ENCODE measurements around the gene UQCRC2.
A peak's percentile ranks its signal among the peaks of the same experiment; 100 is the strongest.
"Not testable (repeated sequence)": the region's sequence is repeated elsewhere in the genome, so short reads cannot be mapped to it uniquely, and the experiment has no call there.

The UQCRC2 gene

DNA sequence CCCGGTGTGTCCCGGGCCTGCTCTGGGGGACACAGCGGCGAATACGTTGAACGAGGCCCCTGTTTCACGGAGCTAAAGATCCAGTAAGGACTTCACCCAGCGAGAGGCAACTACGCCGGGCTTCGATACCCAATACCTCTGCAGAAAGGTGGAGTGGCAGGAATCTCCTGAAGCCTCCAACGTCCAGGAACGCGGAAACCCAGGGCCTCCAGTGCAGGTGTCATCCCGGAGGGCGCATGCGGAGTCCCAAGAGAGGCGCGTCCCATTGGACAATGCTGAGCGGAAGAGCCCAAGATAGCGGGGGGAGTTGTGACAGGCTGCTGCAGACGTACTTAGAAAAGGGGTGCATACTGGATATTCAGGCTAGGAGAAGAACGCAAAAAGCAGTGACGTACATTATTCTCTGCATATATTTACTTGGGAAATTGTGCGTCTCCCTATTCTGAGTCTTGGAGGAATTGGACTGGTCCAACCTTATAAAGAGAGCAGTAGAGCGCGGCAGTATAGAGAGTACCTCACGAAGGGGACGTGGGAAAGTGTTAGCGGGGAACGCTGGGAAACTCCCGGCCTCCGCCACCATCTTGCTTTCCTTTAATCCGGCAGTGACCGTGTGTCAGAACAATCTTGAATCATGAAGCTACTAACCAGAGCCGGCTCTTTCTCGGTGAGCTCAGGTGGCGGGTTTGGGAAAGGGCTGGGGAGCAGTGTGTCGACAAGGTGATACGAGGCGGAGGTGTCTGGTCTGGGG lies at the start of gene UQCRC2:
Gene UQCRC2 (plus strand): TSS at position 569 of the 748 bp plus-strand sequence. CDS start 63 bp downstream, at position 632.
- peak; percentile 74 to 99 for DNase-seq

DNA sequence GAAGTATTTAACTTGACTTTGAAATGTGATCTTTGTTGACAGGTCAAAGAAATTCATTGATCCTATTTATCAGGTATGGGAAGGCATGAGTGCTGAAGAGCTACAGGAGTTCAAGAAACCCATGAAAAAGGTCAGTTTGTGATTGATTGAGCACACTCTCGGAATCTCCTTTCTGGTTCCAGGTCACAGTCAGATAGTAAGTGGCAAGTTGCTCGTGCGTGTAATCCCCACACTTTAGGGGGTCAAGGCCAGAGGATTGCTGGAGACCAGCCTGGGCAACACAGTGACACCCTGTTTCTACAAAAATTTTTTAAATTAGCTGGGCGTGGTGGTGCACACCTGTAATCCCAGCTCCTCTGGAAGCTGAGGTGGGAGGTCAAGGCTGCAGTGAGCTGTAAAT lies 20.5 kb upstream of the UQCRC2 start:
- DNase-seq: not testable (repeated sequence)

DNA sequence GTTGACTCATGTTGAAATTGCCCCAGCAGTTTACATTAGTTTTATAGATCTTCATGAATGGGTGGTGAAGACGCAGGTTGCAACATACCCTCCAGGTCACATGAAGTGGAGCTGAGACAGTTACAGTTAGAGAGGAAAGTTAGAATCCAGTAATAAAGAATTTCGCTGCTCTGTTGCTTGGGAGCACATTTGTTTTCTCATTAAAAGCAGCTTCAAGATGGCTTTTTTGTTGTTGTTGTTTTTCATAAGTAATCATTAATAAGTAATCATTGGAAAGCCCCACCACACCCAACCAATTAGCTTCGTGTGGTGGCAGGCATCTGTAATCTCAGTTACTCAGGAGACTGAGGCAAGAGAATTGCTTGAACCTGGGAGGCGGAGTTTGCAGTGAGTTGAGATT lies 19.8 kb upstream of the UQCRC2 start:
- not testable (repeated sequence) for DNase-seq

DNA sequence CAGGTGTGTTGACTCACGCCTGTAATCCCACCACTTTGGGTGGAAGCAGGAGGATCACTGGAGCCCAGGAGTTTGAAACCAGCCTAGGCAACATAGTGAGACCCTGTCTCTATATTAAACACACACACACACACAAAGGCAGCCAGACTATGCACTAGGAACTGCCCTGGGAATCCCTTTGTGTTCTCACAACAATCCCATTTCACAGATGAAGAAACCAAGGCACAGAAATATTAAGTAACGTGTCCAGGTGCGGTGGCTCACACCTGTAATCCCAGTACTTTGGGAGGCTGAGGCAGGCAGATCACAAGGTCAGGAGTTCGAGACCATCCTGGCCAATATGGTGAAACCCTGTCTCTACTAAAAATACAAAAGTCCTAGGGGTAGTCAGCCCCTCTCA lies 19.4 kb upstream of the UQCRC2 start:
- not testable (repeated sequence) for DNase-seq

DNA sequence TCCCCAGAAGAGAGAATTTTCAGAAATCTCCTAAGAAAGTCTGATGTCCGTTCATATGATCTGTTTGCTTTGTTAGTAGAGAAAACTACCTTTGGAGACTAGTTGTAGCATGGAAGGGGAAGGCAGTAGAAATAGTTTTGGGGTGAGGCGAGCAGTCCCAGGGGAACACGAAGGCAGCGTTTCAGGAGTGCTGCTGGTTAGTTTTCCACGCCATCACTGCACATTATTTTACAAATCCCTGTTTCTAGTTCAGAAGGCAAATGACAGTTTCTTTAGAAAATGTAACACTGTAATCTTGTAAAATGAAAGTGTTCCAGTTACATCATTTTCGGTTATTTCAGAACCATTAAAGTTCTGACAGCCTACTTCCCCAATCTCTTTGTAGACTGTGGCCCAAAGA lies 16.9 kb upstream of the UQCRC2 start:
- DNase-seq: not testable (repeated sequence)

DNA sequence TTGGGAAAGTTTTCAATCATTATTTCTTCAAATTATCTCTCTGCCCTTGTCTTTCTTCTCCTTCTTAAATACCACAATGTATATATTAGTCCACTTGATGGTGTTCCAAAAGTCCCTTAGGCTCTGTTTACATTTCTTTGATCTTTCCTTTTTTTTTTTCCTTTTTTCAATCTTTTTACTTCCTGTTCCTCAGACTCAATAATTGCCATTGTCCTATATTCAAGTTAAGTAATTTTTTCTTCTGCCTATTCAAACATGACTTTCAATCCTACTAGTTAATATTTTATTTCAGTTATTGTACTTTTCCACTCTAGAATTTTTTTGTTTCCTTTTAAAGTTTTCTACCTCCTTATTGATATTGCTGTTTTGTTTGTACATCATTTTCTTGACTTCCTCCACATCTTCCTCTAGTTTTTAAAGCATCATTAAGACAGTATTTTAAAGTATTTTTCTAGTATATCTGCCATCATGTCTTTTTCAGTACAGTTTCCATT lies 15.8 kb upstream of the UQCRC2 start:
- DNase-seq: no peak

DNA sequence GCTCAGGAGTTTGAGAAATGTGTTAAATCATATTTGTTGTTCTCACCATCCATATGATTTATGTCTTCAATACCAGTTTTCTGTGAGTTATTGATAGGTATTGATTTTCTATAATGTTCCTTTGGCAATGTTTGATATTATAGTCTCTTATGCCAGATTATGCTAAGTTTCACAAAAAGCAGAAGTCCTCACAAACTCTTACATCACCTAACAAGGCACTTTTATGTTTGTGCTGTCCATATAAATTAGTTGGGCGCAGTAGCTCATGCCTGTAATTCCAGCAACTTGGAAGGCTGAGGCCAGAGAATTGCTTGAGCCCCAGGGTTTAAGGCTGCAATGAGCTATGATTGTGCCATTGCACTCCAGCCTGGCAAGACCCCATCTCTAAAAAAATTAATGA lies 12.6 kb upstream of the UQCRC2 start:
- DNase-seq: no peak

DNA sequence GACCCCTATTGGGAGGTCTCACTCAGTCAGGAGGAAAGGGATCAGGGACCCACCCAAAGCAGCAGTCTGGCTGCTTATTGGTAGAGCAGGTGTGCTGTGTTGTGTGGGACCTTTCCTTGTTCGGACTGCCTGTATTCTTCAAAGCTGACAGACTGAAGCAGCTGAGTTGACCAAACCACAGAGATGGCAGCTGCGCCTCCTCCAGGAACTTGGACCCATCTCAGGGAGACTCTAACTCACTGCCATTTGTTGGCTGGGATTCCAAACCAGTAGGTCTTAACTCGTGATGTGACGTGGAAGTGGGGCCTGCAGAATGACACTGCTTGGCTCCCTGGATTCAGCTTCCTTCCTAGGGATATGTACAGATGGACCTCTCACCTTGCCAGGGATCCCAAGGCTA lies 9.6 kb upstream of the UQCRC2 start:
- no peak for DNase-seq

DNA sequence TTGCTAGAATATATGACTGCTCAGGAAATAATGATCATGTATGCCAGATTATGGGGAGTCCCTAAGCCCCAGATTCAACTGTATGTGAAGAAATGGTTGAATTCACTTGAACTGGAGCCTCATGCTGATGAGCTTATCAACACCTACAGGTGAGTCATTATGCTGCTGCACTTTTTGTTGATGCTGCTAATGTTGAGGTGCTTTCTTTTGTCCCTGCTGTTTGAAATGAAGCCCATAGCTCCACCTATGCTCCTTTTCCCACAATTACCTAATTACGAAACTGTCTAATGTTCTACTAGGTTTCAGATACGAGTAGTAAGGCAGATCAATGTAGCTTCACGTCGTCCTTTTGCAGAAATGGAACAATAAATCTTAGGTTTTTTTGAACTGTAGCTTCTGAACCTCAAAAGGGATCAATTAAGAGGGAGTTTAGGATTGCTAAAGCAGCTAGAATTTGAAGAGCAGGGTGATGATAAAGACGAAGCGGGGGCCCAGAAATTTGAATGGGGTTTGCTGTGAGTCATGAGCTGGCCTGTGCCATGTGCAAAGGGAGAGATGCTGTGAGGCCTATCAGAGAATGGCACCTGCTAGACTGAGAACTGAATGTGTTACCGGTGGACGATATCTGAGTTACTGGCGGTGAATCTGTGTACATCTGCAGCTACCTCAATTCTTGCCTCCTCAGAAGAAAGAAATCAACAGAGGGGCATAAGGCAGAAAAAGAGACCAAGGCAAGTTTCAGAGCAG lies 6.1 kb upstream of the UQCRC2 start:
- no peak for DNase-seq

DNA sequence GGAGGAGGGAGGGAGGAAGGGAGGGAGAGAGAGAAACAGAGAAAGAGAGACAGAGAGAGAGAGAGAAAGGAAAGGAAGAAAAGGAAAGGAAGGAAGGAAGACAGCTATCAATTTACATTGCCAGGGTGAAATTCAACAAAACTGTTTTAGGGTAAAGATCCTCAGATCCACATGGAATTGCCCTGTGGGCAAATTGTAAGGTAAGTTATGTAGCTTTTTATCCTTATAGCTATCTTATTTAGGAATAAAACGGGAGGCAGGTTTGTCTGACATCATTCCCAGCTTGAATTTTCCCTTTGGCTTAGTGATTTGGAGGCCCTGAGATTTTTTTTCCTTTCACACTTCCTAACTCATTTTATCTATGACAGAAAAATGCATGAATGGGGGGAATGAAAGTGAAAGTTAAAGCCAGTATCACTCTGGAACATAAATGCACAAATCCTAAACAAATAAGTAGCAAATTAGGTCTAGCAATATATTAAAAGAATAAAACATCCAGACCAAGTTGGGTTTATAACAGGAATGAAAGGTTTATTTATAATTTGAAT lies 3.4 kb upstream of the UQCRC2 start:
- DNase-seq: no peak

DNA sequence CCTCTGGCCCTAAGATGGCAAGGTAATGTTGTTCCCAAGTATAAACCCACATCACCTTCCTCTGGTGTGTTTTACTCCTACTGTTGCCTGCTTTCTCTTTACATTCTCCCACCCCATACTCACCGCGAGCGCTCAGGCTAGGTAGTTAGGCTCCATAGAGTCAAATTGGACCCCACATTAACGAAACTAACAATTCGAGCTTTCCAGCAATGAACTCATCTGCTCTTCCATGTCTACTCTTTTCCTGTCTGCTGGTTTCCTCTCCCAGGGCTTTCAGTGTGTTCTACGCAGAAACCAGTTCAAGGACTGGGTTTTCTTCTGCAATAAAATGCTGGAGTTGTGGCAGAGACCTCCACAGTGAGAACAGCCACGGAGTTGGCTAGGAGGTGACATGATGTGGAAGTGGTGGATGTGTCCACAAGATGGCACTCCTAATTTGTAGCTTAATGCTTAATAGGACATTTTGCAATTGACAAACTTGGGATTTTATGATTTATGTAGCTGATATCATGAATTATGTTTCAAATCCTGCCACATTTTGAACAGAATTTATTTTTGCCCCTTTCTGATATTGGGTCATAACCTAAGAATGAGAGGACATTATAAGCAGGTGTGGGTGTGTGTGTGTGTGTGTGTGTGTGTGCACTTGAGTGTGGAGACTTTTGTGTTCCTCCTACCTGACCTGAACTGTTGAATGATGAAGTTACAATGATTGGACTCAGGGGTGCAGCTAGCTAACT lies 2.2 kb upstream of the UQCRC2 start:
- no peak for DNase-seq

DNA sequence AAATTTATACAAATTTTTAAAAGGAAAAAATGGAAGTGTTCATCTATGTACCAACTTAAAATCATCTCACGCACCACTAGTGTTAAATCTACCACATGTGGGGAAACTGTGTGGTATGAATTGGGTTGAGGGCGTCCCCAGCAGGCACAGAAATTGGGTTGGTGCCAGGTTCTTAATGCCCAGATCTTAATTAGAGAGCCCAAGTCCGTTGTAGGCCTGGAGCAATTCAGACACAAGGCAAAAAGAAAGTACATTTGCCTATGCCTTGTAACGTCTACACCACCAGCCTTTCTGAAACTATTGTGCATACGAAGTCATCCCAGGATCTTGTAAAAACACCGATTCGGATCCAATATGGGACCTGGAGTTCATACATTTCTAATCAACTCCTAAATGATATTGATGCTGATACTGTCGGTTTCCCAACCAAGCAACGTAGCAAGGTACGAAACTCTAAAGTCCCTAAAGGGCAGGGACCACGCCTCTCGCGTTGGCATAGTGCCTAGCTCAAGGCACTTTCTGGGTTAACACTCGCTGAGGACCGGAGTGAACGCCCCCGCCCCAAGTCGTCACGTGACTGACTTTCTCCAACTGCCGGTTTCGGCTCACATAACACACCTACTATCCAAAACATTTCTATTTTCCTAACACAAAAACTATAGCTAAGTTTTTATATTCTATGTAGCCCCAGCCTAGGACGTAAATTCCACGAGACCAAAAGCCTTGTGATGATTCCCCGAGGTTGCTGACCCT lies 945 bp upstream of the UQCRC2 start:
- DNase-seq: peak; percentile 35 to 72

DNA sequence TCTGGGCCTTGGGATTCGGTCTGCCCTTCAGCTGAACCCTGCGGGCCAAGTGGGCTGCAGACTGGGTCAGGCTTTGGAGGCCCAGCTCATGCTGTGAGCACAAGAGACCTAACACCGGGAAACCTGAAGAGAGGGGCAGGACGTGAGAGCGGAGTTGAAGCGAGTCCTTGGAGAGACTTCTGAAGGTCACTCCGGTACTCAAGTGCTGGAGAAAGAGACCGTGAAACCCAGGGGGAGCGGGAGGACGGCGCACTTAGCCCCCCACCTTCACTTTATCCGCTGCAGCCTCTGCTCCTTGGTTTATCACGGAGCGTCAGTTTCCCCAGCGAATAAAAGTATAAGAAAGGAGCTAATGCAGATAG lies 361 bp downstream of the UQCRC2 start:
- no peak for DNase-seq

DNA sequence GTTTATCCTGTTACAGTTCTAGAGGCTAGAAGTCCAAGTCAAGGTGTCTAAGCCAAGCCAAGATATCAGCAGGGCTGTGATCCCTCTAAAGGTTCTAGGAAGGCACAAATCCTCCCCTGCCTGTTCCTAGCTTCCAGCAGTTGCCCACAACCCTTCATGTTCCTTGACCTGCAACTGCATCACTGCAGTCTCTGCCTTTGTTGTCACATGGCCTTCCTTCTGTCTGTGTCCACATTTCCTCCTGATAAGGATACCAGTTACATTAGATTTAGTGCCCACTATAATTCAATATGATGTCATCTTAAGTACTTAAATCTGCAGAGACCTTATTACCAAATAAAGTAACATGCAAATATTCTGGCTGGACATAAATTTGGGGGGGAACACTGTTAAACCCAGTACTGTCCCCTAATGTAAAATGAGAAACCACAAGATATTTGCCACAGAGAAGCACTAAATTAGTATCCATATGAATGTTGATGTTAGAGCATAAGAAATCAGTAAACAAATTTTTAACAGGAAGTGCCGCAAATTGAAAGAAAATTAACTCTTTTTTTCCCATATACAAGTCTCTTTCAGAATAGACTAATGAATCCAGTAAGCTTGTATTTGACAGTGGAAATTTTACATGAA lies 4.7 kb downstream of the UQCRC2 start:
- no peak for DNase-seq

DNA sequence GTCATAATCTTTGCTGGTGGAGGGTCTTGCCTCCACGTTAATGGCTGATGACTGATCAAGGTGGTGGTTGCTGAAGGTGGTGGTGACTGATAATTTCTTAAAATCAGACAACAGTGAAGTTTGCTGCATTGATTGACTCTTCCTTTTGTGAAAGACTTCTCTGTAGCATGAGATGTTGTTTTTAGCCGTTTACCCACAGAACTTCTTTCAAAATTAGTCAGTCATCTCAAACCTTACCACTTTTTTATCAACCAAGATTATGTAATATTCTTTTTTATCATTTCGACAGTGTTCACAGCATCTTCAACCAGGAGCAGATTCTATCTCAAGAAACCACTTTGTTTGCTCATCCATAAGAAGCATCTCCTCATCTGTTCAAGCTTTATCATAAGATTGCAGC lies 5.9 kb downstream of the UQCRC2 start:
- no peak for DNase-seq

DNA sequence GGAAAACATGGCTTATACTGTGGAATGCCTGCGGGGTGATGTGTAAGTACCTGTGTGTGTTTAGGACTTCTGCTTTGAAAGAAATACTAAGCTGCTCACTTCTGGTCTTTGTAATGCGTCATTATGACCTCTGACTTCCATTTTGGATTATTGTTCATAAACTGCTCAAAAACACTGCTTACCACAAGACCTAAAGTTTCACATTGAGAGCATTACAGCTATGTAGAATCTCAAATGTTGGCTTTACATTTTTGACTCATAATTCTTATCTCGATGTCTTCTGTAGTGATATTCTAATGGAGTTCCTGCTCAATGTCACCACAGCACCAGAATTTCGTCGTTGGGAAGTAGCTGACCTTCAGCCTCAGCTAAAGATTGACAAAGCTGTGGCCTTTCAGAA lies 9.3 kb downstream of the UQCRC2 start:
- DNase-seq: no peak

DNA sequence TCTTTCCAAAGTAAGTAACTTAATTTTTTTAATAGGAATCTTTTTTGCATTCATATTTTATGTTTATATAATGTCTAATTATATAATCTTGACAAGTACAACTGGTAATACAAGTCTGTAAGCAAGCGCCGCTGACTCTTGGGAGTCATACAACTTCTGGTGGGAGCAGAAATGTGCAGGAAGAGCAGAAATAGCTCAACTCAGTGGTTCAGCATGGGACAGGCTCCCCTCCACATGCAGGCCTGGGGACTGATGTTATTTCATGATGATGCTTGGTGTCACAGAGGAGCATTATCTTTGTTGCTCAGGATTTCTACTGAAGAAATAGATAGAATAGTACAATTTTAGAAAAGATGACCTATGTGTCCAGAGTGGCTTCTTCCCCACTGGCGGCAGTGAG lies 10.7 kb downstream of the UQCRC2 start:
- DNase-seq: no peak

DNA sequence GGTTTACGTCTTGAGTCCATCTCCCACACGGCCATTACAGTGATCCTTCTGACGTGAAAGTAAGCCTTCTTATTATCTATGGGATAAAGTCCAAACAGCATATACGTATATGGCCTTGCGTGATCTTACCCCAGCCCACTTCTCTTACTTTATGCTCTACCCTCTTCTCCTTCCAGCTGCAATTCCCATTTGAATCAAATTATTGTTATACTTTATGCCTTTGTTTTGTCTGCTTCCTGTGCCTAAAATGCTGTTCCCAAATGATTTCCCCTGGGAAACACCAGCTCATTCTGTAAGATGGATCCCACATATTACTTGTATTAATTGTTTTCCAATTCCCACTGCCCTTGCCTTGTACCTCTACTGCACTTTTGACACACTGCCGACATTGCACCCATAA lies 11.2 kb downstream of the UQCRC2 start:
- no peak for DNase-seq

DNA sequence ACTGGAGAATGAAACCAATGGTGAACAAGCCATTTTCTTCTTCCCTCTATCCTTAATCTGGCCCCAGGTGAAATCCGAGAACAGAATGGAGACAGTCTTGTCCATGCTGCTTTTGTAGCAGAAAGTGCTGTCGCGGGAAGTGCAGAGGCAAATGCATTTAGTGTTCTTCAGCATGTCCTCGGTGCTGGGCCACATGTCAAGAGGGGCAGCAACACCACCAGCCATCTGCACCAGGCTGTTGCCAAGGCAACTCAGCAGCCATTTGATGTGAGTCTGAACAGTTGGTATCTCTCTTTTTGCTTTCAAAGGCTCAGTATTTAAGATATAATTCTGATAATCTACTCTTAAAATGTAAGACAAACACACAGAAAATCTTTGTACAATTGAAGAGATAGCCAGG lies 18.7 kb downstream of the UQCRC2 start:
- no peak for DNase-seq

DNA sequence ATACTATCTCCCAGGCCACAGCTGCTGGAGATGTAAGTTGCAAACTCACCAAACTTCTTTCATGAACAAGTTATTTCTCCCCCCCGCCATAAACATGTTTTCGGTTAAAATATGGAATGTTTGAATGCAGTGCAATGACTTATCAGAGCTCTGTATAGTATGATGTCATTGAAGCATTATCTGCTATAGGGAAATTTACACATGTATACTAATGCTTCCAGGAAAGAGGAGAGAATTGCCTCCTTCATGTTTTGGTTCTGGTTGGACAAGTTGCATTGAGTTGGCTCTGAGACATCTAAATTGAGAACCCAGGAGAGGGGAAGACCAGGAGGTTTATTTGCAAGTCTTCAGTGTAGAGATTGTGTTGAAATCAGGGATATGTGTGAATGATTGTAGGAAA lies 20.8 kb downstream of the UQCRC2 start:
- no peak for DNase-seq

DNA sequence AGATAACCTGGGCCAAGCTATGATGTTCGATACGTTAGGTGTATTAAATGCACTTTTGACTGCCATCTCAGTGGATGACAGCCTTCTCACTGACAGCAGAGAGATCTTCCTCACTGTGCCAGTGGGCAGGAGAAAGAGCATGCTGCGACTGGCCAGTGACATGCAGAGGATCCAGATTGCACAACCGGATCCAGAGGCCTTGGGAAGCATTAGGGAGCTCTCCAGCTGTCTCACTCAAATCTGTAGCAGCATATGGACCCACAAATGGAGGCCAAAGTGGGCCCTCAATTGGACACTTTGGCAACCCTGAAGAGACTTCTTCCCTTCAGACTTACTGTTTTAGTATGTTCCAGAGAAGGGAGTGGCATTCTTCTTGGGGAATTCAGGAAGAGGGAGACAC lies 26.9 kb downstream of the UQCRC2 start:
- DNase-seq: no peak

DNA sequence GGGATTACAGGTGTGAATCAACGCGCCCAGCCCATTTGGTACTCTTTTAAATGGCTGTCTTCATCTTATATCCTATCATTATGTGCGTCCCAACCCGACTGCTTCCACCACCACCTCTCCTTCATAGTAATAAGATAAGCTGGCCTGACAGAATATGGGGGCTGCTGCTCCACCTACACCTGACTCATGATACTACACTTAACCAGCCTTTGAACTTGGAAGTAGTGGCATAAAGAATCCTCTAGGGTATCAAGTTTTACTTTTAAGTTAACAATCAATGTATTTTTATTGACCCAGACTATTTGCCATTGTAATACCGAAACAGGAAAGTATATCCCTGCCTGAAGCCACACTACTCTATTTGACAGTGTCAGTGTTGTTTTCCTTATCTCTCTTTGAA lies 28.9 kb downstream of the UQCRC2 start:
- no peak for DNase-seq
